GM12865 (cell line): ENCODE results near the gene COQ4.

Experiments used
- DNase-seq: peaks from one replicate; pipeline ENCODE4 v3.0.0; 2010; ENCODE audit warnings: low read depth
- H3K4me3 ChIP-seq: 2 replicates; pipeline ENCODE4 v1.5.1; 2011; ENCODE audit warnings: mild to moderate bottlenecking, low read depth, low read length, control low read depth
- TF ChIP-seq, protein P1 (sequence below): IDR thresholded peaks from 2 replicates; pipeline ENCODE4 v1.5.1; 2011; ENCODE audit warnings: low read length, control low read depth, low read depth, inconsistent platforms; ENCODE audit not compliant: insufficient read depth; ENCODE audit errors: missing control alignments

COQ4 gene

DNA sequence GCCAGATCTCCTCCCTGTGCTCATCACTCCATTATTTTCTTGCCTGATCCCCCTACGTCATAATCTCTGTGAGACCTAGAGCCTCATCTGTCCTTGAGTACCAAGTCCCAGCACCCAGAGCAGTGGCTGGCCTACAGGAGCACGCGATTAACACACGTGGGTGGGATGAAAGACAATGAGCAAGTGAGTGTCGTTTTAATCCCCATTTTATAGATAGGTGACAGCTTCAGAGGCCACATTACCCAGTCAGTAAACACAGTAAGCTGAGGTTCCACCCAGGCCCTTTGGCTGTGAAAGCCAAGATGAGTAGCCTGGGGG is 17.7 kb upstream of the COQ4 start:
- H3K4me3 ChIP-seq, result no peak overlapping the region
- DNase-seq, result no peak
- TF ChIP-seq, protein P1, sequence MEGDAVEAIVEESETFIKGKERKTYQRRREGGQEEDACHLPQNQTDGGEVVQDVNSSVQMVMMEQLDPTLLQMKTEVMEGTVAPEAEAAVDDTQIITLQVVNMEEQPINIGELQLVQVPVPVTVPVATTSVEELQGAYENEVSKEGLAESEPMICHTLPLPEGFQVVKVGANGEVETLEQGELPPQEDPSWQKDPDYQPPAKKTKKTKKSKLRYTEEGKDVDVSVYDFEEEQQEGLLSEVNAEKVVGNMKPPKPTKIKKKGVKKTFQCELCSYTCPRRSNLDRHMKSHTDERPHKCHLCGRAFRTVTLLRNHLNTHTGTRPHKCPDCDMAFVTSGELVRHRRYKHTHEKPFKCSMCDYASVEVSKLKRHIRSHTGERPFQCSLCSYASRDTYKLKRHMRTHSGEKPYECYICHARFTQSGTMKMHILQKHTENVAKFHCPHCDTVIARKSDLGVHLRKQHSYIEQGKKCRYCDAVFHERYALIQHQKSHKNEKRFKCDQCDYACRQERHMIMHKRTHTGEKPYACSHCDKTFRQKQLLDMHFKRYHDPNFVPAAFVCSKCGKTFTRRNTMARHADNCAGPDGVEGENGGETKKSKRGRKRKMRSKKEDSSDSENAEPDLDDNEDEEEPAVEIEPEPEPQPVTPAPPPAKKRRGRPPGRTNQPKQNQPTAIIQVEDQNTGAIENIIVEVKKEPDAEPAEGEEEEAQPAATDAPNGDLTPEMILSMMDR, result no peak

DNA sequence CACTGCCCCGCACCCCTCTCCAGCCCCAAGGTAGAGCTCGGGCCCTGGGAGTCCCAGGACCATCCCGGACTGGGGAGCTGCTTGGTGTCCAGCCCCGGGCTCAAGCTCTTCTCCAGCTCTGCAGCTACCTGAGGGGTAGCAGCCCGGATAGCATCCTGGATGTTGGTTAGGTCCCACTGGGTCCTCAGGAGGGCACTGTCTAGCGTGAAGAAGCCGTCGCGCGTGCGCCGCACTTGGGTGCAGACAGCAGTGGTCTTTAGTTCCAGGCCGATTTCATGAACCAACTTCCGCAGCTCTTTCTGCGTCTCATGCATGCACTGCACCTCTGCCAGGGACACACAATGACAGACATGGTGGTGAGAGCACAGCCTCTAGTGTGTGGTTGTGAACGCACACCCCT is 13.1 kb upstream of the COQ4 start:
- no peak for DNase-seq
- no peak overlapping the region for H3K4me3 ChIP-seq
- TF ChIP-seq, protein P1, result no peak

DNA sequence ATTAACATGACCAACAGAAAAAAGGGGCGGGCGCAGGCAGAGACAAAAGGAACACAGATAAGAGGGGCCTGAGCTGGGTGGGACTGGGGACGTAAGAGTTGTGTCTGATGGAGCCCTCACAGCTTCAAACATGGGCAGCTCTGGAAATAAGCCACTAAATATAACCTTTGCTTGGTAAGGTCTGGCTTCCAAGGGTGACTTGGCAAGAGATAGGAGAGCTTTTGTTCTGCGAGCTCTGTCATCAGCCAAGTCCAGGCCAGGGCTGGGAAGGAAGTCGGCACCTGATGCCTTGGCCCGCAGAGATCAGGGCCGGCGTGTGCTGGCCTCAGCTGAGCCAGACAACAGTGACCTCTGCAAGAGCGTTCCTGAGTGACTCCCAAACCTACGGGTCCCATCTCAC is 12.2 kb upstream of the COQ4 start:
- H3K4me3 ChIP-seq, result no peak overlapping the region
- DNase-seq, result no peak
- TF ChIP-seq, protein P1, result no peak

DNA sequence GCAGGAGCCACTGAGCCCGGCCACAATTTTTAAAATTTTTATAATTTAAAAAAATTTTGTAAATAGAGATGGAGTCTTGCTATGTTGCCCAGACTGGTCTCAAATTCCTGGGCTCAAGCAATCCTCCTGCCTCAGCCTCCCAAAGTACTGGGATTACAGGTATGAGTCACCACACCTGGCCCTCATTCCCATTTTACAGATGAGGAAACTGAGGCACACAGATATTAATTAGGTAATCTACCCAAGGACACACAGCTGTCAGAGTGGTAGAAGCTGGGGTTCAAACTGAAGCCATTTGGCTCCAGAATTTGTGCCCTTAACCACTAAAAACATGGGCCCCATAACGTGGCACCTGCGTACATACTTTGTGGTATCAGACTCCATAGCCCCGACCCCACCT is 7.9 kb upstream of the COQ4 start:
- no peak overlapping the region for H3K4me3 ChIP-seq
- no peak for DNase-seq
- TF ChIP-seq, protein P1, result no peak

DNA sequence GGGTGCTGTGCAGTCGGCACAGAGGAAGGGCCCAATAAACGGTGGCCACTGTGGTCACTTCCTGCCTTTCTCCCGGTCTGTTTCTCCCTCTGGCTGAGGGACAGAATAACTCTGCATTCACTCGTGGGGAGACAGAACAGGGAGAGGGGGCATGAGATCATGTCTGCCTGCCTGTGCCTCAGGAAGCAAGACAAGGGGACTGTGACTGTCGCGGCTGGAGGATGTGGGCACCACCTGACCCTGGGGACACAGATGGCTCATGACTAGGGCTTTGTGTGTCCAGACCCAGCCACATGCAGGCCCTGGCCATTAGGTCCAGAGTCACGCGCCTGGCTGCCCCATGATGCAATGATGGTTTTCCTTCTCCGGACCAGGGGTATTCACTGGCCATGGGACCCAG is 6.2 kb upstream of the COQ4 start:
- TF ChIP-seq, protein P1, result no peak
- DNase-seq, result no peak
- no peak overlapping the region for H3K4me3 ChIP-seq

DNA sequence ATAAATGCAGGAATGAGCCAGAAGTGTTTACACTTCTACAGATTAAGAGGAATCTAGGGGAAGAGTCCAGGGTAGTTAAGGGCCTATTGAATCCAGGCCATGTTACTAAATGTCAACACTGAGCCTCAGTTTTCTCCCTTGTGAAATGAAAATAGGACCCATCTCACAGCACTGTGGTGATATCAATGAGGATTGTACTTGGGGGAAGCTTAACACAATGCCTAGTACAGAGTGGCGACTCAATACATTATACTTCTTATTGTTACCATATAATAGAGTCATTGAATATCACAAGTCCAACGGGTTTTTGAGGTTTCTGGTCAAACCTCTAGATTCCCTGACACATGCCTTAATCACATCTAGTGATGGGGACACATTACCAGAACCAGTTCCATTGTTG is 5.0 kb upstream of the COQ4 start:
- no peak for DNase-seq

DNA sequence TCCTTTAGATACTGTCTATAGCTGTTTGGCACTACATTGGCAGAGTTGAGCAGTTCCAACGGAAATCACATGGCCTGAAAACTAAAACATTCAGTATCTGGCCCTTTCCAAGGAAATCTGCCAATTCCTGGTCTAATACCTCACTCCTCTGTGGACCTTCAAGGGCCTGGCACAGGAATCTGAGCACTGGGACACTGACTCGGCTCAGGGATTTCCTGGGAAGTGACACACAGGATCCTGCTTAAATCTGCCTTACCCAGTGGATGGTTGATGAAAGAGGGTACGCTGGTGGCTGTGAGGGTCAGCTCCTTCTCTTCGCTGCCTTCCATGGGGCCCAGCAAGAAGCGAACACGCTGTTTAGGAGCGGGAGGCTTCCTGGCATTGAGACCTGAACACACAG is 1.3 kb upstream of the COQ4 start:
- DNase-seq, result no peak
- H3K4me3 ChIP-seq, result peak overlapping the region; percentile 80

More for the DNA sequence above, 5.0 kb upstream of the COQ4 start:
- no peak overlapping the region for H3K4me3 ChIP-seq
- TF ChIP-seq, protein P1, result no peak

More for the DNA sequence above, 1.3 kb upstream of the COQ4 start:
- TF ChIP-seq, protein P1, result no peak
